ENCODE data around the gene MPEG1.

DNA sequence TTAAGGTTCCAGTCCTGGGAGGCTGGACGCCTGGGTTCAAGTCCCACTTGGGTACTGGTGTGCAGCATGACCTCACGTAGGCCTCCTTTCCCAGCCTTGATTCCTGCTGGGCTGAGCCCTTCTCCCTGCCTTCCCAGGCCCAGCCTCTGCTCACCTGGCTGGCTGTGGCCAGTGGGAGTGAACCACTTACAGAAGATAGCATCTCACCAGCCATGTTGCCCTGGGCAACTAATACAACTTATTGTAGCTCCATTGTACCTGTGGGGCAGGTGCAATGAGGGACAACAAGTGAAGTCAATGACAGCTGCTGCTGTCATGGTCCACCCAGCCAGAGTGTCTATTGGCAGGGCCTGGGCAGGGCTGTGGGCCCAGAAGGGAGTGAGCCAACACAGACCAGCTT, 48.4 kb upstream of the MPEG1 start:
- TF ChIP-seq, protein P1, sequence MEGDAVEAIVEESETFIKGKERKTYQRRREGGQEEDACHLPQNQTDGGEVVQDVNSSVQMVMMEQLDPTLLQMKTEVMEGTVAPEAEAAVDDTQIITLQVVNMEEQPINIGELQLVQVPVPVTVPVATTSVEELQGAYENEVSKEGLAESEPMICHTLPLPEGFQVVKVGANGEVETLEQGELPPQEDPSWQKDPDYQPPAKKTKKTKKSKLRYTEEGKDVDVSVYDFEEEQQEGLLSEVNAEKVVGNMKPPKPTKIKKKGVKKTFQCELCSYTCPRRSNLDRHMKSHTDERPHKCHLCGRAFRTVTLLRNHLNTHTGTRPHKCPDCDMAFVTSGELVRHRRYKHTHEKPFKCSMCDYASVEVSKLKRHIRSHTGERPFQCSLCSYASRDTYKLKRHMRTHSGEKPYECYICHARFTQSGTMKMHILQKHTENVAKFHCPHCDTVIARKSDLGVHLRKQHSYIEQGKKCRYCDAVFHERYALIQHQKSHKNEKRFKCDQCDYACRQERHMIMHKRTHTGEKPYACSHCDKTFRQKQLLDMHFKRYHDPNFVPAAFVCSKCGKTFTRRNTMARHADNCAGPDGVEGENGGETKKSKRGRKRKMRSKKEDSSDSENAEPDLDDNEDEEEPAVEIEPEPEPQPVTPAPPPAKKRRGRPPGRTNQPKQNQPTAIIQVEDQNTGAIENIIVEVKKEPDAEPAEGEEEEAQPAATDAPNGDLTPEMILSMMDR (IDR thresholded peaks at IDR 0.05): no peak
- TF ChIP-seq SIN3A (IDR thresholded peaks at IDR 0.05; ENCODE audit: borderline replicate concordance, insufficient read depth, low read depth, low read length) (no peak), POLR2AphosphoS5 (IDR thresholded peaks at IDR 0.05; ENCODE audit: low read depth, low read length) (no peak)
- TF ChIP-seq, protein P2, sequence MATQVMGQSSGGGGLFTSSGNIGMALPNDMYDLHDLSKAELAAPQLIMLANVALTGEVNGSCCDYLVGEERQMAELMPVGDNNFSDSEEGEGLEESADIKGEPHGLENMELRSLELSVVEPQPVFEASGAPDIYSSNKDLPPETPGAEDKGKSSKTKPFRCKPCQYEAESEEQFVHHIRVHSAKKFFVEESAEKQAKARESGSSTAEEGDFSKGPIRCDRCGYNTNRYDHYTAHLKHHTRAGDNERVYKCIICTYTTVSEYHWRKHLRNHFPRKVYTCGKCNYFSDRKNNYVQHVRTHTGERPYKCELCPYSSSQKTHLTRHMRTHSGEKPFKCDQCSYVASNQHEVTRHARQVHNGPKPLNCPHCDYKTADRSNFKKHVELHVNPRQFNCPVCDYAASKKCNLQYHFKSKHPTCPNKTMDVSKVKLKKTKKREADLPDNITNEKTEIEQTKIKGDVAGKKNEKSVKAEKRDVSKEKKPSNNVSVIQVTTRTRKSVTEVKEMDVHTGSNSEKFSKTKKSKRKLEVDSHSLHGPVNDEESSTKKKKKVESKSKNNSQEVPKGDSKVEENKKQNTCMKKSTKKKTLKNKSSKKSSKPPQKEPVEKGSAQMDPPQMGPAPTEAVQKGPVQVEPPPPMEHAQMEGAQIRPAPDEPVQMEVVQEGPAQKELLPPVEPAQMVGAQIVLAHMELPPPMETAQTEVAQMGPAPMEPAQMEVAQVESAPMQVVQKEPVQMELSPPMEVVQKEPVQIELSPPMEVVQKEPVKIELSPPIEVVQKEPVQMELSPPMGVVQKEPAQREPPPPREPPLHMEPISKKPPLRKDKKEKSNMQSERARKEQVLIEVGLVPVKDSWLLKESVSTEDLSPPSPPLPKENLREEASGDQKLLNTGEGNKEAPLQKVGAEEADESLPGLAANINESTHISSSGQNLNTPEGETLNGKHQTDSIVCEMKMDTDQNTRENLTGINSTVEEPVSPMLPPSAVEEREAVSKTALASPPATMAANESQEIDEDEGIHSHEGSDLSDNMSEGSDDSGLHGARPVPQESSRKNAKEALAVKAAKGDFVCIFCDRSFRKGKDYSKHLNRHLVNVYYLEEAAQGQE (IDR thresholded peaks at IDR 0.05; ENCODE audit: insufficient read depth in 1 of 2, low read depth in 2 of 2, low read length in 1 of 2): no peak

Data from Panc1 (cell line).